ENCODE results near the gene GAST. TPM values are rescaled to one million over a fixed set of nuclear protein-coding genes. Genes with fewer than 3 reads are reported as not detected.

GAST gene
- total and polyA plus RNA-seq, 10 of the 15 experiments (the other 5 are each of a cell fraction or from before 2014, with no cell fraction given), result not detected

GRCh38 chr17:41678411-41678906 lies 33.7 kb upstream of the GAST start (continued):
- TF ChIP-seq SMAD1 (IDR thresholded peaks at IDR 0.05; ENCODE audit: low read depth, partially characterized antibody), result peak; percentile 94
- peak; percentile 94 for TF ChIP-seq PRDM15 (CRISPR knock-in tag; IDR thresholded peaks at IDR 0.05)
- peak; percentile 81 for TF ChIP-seq BMI1 (IDR thresholded peaks at IDR 0.05; ENCODE audit: borderline replicate concordance)
- peak; percentile 90; the same call in 1 of the 2 replicates for TF ChIP-seq TARDBP (IDR thresholded peaks at IDR 0.05; ENCODE audit: borderline replicate concordance)

DNA sequence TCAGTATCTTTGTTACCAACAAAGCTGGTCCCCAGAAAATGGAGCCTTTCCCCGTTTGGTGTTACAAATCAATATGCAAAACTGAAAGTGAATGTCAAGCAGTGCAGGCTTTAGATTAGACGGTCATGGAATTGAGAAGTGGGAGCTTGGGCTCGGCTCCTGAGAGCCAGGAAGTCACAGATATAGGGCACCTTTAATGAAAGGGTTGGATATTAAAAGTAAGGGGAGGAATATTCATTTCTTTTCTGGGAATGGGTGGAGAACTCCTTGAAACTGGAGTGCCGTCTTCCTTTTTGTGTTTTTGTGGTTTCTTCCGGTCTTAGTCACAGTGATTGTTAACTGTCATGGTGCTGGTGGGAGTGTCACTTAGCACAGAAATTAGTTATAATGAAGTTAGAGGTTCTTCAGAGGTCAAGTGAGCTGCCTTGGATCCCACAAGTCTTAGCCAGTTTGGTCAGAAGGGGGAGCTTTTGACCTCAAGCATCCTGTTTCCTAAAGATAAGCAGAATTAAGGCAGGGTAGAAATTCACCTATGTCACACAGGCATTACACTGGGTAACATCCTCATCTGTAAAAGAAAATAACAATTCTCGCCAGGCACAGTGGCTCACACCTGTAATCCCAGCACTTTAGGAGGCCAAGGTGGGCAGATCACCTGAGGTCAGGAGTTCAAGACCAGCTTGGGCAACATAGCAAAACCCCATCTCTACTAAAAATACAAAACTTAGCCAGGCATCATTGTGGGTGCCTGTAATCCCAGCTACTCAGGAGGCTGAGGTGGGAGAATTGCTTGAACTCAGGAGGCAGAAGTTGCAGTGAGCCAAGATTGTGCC lies 33.0 kb upstream of the GAST start:
- SMC1A ChIA-PET (ENCODE audit: uncharacterized antibody, unreplicated experiment), result interaction anchor here (0.7 to 7.5 kb wide), 7 partner anchors 11 to 1076 kb away, joined by 3 to 122 read pairs (median 3); partner anchors contain the start of genes CNP and EIF1
- Histone ChIP-seq H3K4me1 (ENCODE audit: control insufficient read depth, insufficient read depth, low read length) (peaks cover 7% of the 10 kb centered on the region), H3K79me2 (ENCODE audit: control insufficient read depth, insufficient read depth, low read length) (no peaks in the 10 kb centered on the region), H3K4me2 (ENCODE audit: control insufficient read depth, insufficient read depth) (peak overlapping the region; percentile 90), H3K27ac (ENCODE audit: control insufficient read depth, insufficient read depth) (peak overlapping the region; percentile 88), H4K20me1 (ENCODE audit: control insufficient read depth, insufficient read depth) (no peaks in the 10 kb centered on the region), H3K9me3 (replicated peaks; ENCODE audit: control insufficient read depth, insufficient read depth, low read length) (no peaks in the 10 kb centered on the region; the same call in 2 of the 3 replicates), H2AFZ (ENCODE audit: control insufficient read depth, low read depth, low read length) (peak overlapping the region; percentile 76), H3K9ac (ENCODE audit: control insufficient read depth, insufficient read depth, low read length) (peak overlapping the region; percentile 73), H3K27me3 (replicated peaks in 1 of 2; ENCODE audit: control insufficient read depth in 2 of 2, insufficient read depth in 2 of 2, low read length in 1 of 2) (no peaks in the 10 kb centered on the region), H3K4me3 (peak overlapping the region; percentile 51), H3K36me3 (ENCODE audit: control insufficient read depth in 2 of 2, insufficient read depth in 2 of 2, low read length in 1 of 2) (no peaks in the 10 kb centered on the region)
- DNase-seq (ENCODE audit: low read depth, low spot score), result peak; percentile 84
- intact Hi-C loops (cut with micrococcal nuclease; ENCODE audit: unreplicated experiment), result loop anchor here (1.0 kb wide), 1 partner anchor 9 kb away; the partner anchor contains the start of gene EIF1
- BruUV-seq (replicated peaks), result no TSS peak
- RAD21 ChIA-PET (ENCODE audit: unreplicated experiment), result interaction anchor here (0.6 to 6.5 kb wide), 9 partner anchors 10 to 1116 kb away, joined by 3 to 105 read pairs (median 5); partner anchors contain the start of gene EIF1
- peak; percentile 86 for FAIRE-seq
- CTCF ChIA-PET, result interaction anchor here (0.6 to 9.5 kb wide), 8 partner anchors 11 to 1125 kb away, joined by 3 to 265 read pairs (median 8); partner anchors contain the start of gene EIF1
- in situ Hi-C loops (cut with MboI), result loop anchor here (10.0 to 25.0 kb wide), 3 partner anchors 1354 to 1683 kb away; partner anchors contain the start of gene TMEM106A
- 0% methylated on average over 6 of the region's 6 CpGs for WGBS (ENCODE audit: insufficient coverage, insufficient replicate concordance, low lambda C conversion rate, missing lambda C conversion rate)
- POLR2A ChIA-PET, result interaction anchor here (0.6 to 7.3 kb wide), 9 partner anchors 11 to 1560 kb away, joined by 3 to 177 read pairs (median 4); partner anchors contain the start of genes EIF1, JUP and KLHL11
- peak; percentile 82 for ATAC-seq
- TF ChIP-seq TBL1XR1 (IDR thresholded peaks at IDR 0.05; ENCODE audit: low read depth, low read length) (peak; percentile 70), RBBP5 (conservative IDR thresholded peaks at IDR 0.05) (no peak), NBN (IDR thresholded peaks at IDR 0.05) (peak; percentile 77), POLR2A (IDR thresholded peaks at IDR 0.05; ENCODE audit: low read depth, low read length) (no peak), TAF1 (IDR thresholded peaks at IDR 0.05; ENCODE audit: borderline replicate concordance, low read depth, low read length) (peak; percentile 47; the same call in 1 of the 2 replicates), ETV6 (conservative IDR thresholded peaks at IDR 0.05 in 1 of 2, IDR thresholded peaks at IDR 0.05 in 1 of 2; ENCODE audit: borderline replicate concordance in 1 of 2, low read depth in 1 of 2) (no peak), NR2C1 (IDR thresholded peaks at IDR 0.05) (peak; percentile 48; the same call in 1 of the 2 replicates), JUNB (IDR thresholded peaks at IDR 0.05) (peak; percentile 37; the same call in 1 of the 2 replicates)
- TF ChIP-seq, protein P1, sequence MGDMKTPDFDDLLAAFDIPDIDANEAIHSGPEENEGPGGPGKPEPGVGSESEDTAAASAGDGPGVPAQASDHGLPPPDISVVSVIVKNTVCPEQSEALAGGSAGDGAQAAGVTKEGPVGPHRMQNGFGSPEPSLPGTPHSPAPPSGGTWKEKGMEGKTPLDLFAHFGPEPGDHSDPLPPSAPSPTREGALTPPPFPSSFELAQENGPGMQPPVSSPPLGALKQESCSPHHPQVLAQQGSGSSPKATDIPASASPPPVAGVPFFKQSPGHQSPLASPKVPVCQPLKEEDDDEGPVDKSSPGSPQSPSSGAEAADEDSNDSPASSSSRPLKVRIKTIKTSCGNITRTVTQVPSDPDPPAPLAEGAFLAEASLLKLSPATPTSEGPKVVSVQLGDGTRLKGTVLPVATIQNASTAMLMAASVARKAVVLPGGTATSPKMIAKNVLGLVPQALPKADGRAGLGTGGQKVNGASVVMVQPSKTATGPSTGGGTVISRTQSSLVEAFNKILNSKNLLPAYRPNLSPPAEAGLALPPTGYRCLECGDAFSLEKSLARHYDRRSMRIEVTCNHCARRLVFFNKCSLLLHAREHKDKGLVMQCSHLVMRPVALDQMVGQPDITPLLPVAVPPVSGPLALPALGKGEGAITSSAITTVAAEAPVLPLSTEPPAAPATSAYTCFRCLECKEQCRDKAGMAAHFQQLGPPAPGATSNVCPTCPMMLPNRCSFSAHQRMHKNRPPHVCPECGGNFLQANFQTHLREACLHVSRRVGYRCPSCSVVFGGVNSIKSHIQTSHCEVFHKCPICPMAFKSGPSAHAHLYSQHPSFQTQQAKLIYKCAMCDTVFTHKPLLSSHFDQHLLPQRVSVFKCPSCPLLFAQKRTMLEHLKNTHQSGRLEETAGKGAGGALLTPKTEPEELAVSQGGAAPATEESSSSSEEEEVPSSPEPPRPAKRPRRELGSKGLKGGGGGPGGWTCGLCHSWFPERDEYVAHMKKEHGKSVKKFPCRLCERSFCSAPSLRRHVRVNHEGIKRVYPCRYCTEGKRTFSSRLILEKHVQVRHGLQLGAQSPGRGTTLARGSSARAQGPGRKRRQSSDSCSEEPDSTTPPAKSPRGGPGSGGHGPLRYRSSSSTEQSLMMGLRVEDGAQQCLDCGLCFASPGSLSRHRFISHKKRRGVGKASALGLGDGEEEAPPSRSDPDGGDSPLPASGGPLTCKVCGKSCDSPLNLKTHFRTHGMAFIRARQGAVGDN (IDR thresholded peaks at IDR 0.05), result no peak; the same call in 1 of the 2 replicates

All from GM12878 (cell line).